ENCODE measurements around the gene ZBTB21. TPM values are rescaled to one million over a fixed set of nuclear protein-coding genes. Genes with fewer than 3 reads are reported as not detected.

Gene ZBTB21
- total RNA-seq, 1 donor from 2014 or later = 25.3 TPM

- H3K27ac Mint-ChIP-seq = no peak overlapping the region
- TF ChIP-seq EZH2 (IDR thresholded peaks at IDR 0.05) = no peak
- TF ChIP-seq EZH2phosphoT487 (IDR thresholded peaks at IDR 0.05) = no peak
- TF ChIP-seq CTCF (IDR thresholded peaks at IDR 0.05) = no peak
- no peaks in the 10 kb centered on the region for H3K36me3 Mint-ChIP-seq
- Histone ChIP-seq H3K4me1 (peaks cover 15% of the 10 kb centered on the region), H3F3A (ENCODE audit: low read depth) (peaks cover 8% of the 10 kb centered on the region), H3K4me3 (no peak overlapping the region), H4K20me1 (ENCODE audit: low read depth) (peaks cover under 1% of the 10 kb centered on the region), H3K79me2 (ENCODE audit: low read depth) (peaks cover 30% of the 10 kb centered on the region), H3K36me3 (no peaks in the 10 kb centered on the region), H3K9me3 (ENCODE audit: low read depth) (no peaks in the 10 kb centered on the region), H3K4me2 (no peak overlapping the region), H3K27ac (no peak overlapping the region), H3K27me3 (no peaks in the 10 kb centered on the region), H3K9ac (no peak overlapping the region), H2AFZ (replicated peaks) (no peak overlapping the region)
- no peak overlapping the region for H3K4me3 Mint-ChIP-seq
- peaks cover 8% of the 10 kb centered on the region for H3K4me1 Mint-ChIP-seq
- no peak for DNase-seq (ENCODE audit: low spot score)
- peaks cover 5% of the 10 kb centered on the region for H3K9me3 Mint-ChIP-seq
- no peaks in the 10 kb centered on the region for H3K27me3 Mint-ChIP-seq (ENCODE audit: insufficient read depth, low read depth)
Measured at GRCh38 chr21:41945982-41946381, 64.2 kb downstream of the ZBTB21 start.

- H3K4me3 Mint-ChIP-seq = no peak overlapping the region
Measured at GRCh38 chr21:41943851-41944250, 66.3 kb downstream of the ZBTB21 start.

GRCh38 chr21:41942457-41942856 lies 67.7 kb downstream of the ZBTB21 start:
- Histone ChIP-seq H3K4me2 (no peak overlapping the region), H3K27ac (no peak overlapping the region), H3K36me3 (no peaks in the 10 kb centered on the region), H3K79me2 (ENCODE audit: low read depth) (peaks cover 6% of the 10 kb centered on the region), H2AFZ (replicated peaks) (no peak overlapping the region), H4K20me1 (ENCODE audit: low read depth) (no peaks in the 10 kb centered on the region), H3F3A (ENCODE audit: low read depth) (no peaks in the 10 kb centered on the region), H3K27me3 (no peaks in the 10 kb centered on the region), H3K9me3 (ENCODE audit: low read depth) (no peaks in the 10 kb centered on the region), H3K4me1 (no peaks in the 10 kb centered on the region), H3K9ac (no peak overlapping the region), H3K4me3 (no peak overlapping the region)
- Mint-ChIP-seq H3K36me3 (no peaks in the 10 kb centered on the region), H3K27me3 (ENCODE audit: insufficient read depth, low read depth) (no peaks in the 10 kb centered on the region), H3K4me3 (no peak overlapping the region), H3K9me3 (peaks cover 5% of the 10 kb centered on the region), H3K4me1 (no peaks in the 10 kb centered on the region), H3K27ac (peak overlapping the region; percentile 67)
- no peak for TF ChIP-seq CTCF (IDR thresholded peaks at IDR 0.05)
- no peak for TF ChIP-seq EZH2phosphoT487 (IDR thresholded peaks at IDR 0.05)
- no peak for DNase-seq (ENCODE audit: low spot score)

More at GRCh38 chr21:41943851-41944250, 66.3 kb downstream of the ZBTB21 start:
- no peak overlapping the region for H3K27ac Mint-ChIP-seq
- Histone ChIP-seq H3K4me1 (peaks cover 5% of the 10 kb centered on the region), H3K9me3 (ENCODE audit: low read depth) (no peaks in the 10 kb centered on the region), H3K27ac (no peak overlapping the region), H4K20me1 (ENCODE audit: low read depth) (no peaks in the 10 kb centered on the region), H3K9ac (no peak overlapping the region), H2AFZ (replicated peaks) (no peak overlapping the region), H3K4me2 (no peak overlapping the region), H3K4me3 (no peak overlapping the region), H3F3A (ENCODE audit: low read depth) (no peaks in the 10 kb centered on the region), H3K27me3 (no peaks in the 10 kb centered on the region), H3K36me3 (no peaks in the 10 kb centered on the region), H3K79me2 (ENCODE audit: low read depth) (peaks cover 13% of the 10 kb centered on the region)
- no peak for DNase-seq (ENCODE audit: low spot score)
- H3K9me3 Mint-ChIP-seq = peaks cover 5% of the 10 kb centered on the region
- no peaks in the 10 kb centered on the region for H3K27me3 Mint-ChIP-seq (ENCODE audit: insufficient read depth, low read depth)
- H3K4me1 Mint-ChIP-seq = no peaks in the 10 kb centered on the region
- TF ChIP-seq EZH2 (IDR thresholded peaks at IDR 0.05) (no peak), CTCF (IDR thresholded peaks at IDR 0.05) (no peak), EZH2phosphoT487 (IDR thresholded peaks at IDR 0.05) (no peak)
- no peaks in the 10 kb centered on the region for H3K36me3 Mint-ChIP-seq

Data from neural progenitor cell (in vitro differentiated cells).